DOHH2 (cell line): ENCODE results near the gene GOLGA5.

Experiments
- H3F3A ChIP-seq: fragments of 200-600 bp; sonication (generic), shearing (Covaris generic); 2 replicates; pipeline ENCODE4 v1.6.0; 2016; ENCODE audit warnings: antibody characterized with exemption, mild to moderate bottlenecking; ENCODE audit not compliant: control insufficient read depth, insufficient read depth
- H3K27ac ChIP-seq: fragments of 200-600 bp; sonication (generic); 2 replicates; pipeline ENCODE4 v1.5.1; 2014; ENCODE audit warnings: low read depth, mild to moderate bottlenecking, low read length, moderate library complexity
- H3K27me3 ChIP-seq: fragments of 200-600 bp; sonication (generic); 2 replicates; pipeline ENCODE4 v1.6.1; 2014; ENCODE audit warnings: mild to moderate bottlenecking, low read length, mixed read lengths; ENCODE audit not compliant: control insufficient read depth
- H3K36me3 ChIP-seq: fragments of 200-600 bp; sonication (generic); 2 replicates; pipeline ENCODE4 v1.6.1; 2014; ENCODE audit warnings: mild to moderate bottlenecking, low read length, moderate library complexity, mixed read lengths; ENCODE audit not compliant: control insufficient read depth
- H3K4me1 ChIP-seq: fragments of 200-600 bp; sonication (generic); 2 replicates; pipeline ENCODE4 v1.6.1; 2014; ENCODE audit warnings: mild to moderate bottlenecking, low read length, mixed read lengths; ENCODE audit not compliant: control insufficient read depth
- H3K4me2 ChIP-seq: fragments of 200-600 bp; sonication (generic); 2 replicates; pipeline ENCODE4 v1.6.0; 2014; ENCODE audit warnings: mild to moderate bottlenecking, low read length, moderate library complexity
- H3K4me3 ChIP-seq: fragments of 200-600 bp; sonication (generic); 2 replicates; pipeline ENCODE4 v1.5.1; 2014; ENCODE audit warnings: mild to moderate bottlenecking, low read length, mixed read lengths
- H3K79me2 ChIP-seq: fragments of 200-600 bp; sonication (generic); 2 replicates; pipeline ENCODE4 v1.6.1; 2014; ENCODE audit warnings: mild to moderate bottlenecking, low read length, mixed read lengths; ENCODE audit not compliant: control insufficient read depth
- H3K9me2 ChIP-seq: fragments of 200-600 bp; sonication (generic); replicated peaks from 2 replicates; pipeline ENCODE4 v1.6.1; 2014; ENCODE audit warnings: mild to moderate bottlenecking, low read length, mixed read lengths; ENCODE audit not compliant: control insufficient read depth
- H3K9me3 ChIP-seq: fragments of 200-600 bp; sonication (generic); 2 replicates; pipeline ENCODE4 v1.6.1; 2014; ENCODE audit warnings: antibody characterized with exemption, low read length, mixed read lengths; ENCODE audit not compliant: control insufficient read depth, insufficient read depth
- H4K20me1 ChIP-seq: fragments of 200-600 bp; sonication (generic); 2 replicates; pipeline ENCODE4 v1.6.0; 2014; ENCODE audit warnings: low read depth, mild to moderate bottlenecking, antibody characterized with exemption, low read length, moderate library complexity; ENCODE audit not compliant: control insufficient read depth, insufficient read depth
- CTCF ChIP-seq: fragments of 200-600 bp; sonication (generic); IDR thresholded peaks from one replicate; pipeline ENCODE4 v1.5.1; 2014; ENCODE audit warnings: antibody characterized with exemption, mild to moderate bottlenecking, low read depth, low read length; ENCODE audit not compliant: poor library complexity, severe bottlenecking
- EZH2phosphoT487 ChIP-seq: fragments of 200-600 bp; sonication (generic); IDR thresholded peaks from 2 replicates; pipeline ENCODE4 v1.6.1; 2017; ENCODE audit warnings: borderline replicate concordance, mild to moderate bottlenecking, antibody characterized with exemption, low read length, moderate library complexity, mixed read lengths

The GOLGA5 gene

GRCh38 chr14:92750994-92751400 is 43.1 kb upstream of the GOLGA5 start:
- no peak overlapping the region for H3K4me2 ChIP-seq
- H3K9me2 ChIP-seq, result no peaks in the 10 kb centered on the region
- TF ChIP-seq CTCF (no peak), EZH2phosphoT487 (no peak)
- no peaks in the 10 kb centered on the region for H3F3A ChIP-seq
- no peaks in the 10 kb centered on the region; the same call in 1 of the 2 replicates for H3K9me3 ChIP-seq
- H3K79me2 ChIP-seq, result no peaks in the 10 kb centered on the region
- H3K36me3 ChIP-seq, result no peaks in the 10 kb centered on the region
- H3K4me1 ChIP-seq, result peaks cover 21% of the 10 kb centered on the region
- H3K27me3 ChIP-seq, result no peaks in the 10 kb centered on the region; the same call in 1 of the 2 replicates
- H3K27ac ChIP-seq, result no peak overlapping the region
- no peaks in the 10 kb centered on the region for H4K20me1 ChIP-seq
- H3K4me3 ChIP-seq, result no peak overlapping the region

- H3K9me3 ChIP-seq, result no peaks in the 10 kb centered on the region; the same call in 1 of the 2 replicates
- H3K27ac ChIP-seq, result no peak overlapping the region
- H3K79me2 ChIP-seq, result no peaks in the 10 kb centered on the region
- H3K9me2 ChIP-seq, result no peaks in the 10 kb centered on the region
- no peak overlapping the region for H3K4me2 ChIP-seq
- H4K20me1 ChIP-seq, result no peaks in the 10 kb centered on the region
- no peak for TF ChIP-seq CTCF
- TF ChIP-seq EZH2phosphoT487, result no peak
- peaks cover 21% of the 10 kb centered on the region for H3K4me1 ChIP-seq
- H3K27me3 ChIP-seq, result no peaks in the 10 kb centered on the region; the same call in 1 of the 2 replicates
- H3K36me3 ChIP-seq, result no peaks in the 10 kb centered on the region
- H3F3A ChIP-seq, result no peaks in the 10 kb centered on the region
- no peak overlapping the region for H3K4me3 ChIP-seq
Measured at GRCh38 chr14:92751819-92752218, 42.3 kb upstream of the GOLGA5 start.

GRCh38 chr14:92753250-92753649 is 40.9 kb upstream of the GOLGA5 start:
- Histone ChIP-seq H3K4me2 (no peak overlapping the region), H3K36me3 (no peaks in the 10 kb centered on the region), H3K27ac (no peak overlapping the region), H3K4me1 (peaks cover 21% of the 10 kb centered on the region), H3K9me3 (no peaks in the 10 kb centered on the region; the same call in 1 of the 2 replicates), H3K79me2 (no peaks in the 10 kb centered on the region), H3K4me3 (no peak overlapping the region), H3K27me3 (no peaks in the 10 kb centered on the region), H3F3A (no peaks in the 10 kb centered on the region), H3K9me2 (no peaks in the 10 kb centered on the region), H4K20me1 (no peaks in the 10 kb centered on the region)
- TF ChIP-seq EZH2phosphoT487 (no peak), CTCF (no peak)

- Histone ChIP-seq H3K4me2 (no peak overlapping the region), H3K36me3 (no peaks in the 10 kb centered on the region), H3K4me3 (no peak overlapping the region), H4K20me1 (no peaks in the 10 kb centered on the region), H3K27me3 (no peaks in the 10 kb centered on the region), H3K9me3 (no peaks in the 10 kb centered on the region; the same call in 1 of the 2 replicates), H3K4me1 (peaks cover 26% of the 10 kb centered on the region), H3K79me2 (no peaks in the 10 kb centered on the region), H3K9me2 (no peaks in the 10 kb centered on the region), H3F3A (no peaks in the 10 kb centered on the region), H3K27ac (no peak overlapping the region)
- no peak for TF ChIP-seq CTCF
- TF ChIP-seq EZH2phosphoT487, result no peak
Measured at GRCh38 chr14:92754966-92755365, 39.1 kb upstream of the GOLGA5 start.
